Measurements from ENCODE around the gene CNTNAP5.

The CNTNAP5 gene

GRCh38 chr2:124662946-124663644, 638.0 kb downstream of the CNTNAP5 start:
- no peak overlapping the region for H3K4me3 Mint-ChIP-seq
- no peak overlapping the region for H3K27ac Mint-ChIP-seq
- H3K27me3 Mint-ChIP-seq (ENCODE audit: low read depth), result no peaks in the 10 kb centered on the region
- DNase-seq (ENCODE audit: low spot score), result no peak
- H3K36me3 Mint-ChIP-seq (ENCODE audit: low read depth), result no peaks in the 10 kb centered on the region
- peaks cover 32% of the 10 kb centered on the region for H3K9me3 Mint-ChIP-seq
- H3K4me1 Mint-ChIP-seq (ENCODE audit: low read depth), result no peaks in the 10 kb centered on the region

DNA sequence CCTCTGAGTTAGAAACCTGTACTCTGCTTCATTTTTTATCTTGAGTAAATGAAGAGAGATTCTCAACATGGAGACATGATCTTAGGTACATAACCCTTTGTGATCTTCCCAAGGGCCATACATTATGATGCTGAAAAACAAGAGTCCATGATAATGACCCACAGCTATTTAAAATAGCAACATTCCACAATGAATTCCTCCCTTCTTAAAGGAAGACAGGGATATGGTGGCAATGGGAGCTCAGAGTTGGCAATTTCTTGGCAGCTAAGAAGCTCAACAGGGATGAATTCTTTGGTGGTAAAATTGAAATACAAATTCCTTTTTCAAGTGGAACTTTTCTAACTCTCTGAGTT, 638.5 kb downstream of the CNTNAP5 start:
- no peak overlapping the region for H3K27ac Mint-ChIP-seq
- DNase-seq (ENCODE audit: low spot score), result no peak
- H3K36me3 Mint-ChIP-seq (ENCODE audit: low read depth), result no peaks in the 10 kb centered on the region
- H3K27me3 Mint-ChIP-seq (ENCODE audit: low read depth), result no peaks in the 10 kb centered on the region
- H3K4me1 Mint-ChIP-seq (ENCODE audit: low read depth), result no peaks in the 10 kb centered on the region
- no peak overlapping the region for H3K4me3 Mint-ChIP-seq
- peaks cover 27% of the 10 kb centered on the region for H3K9me3 Mint-ChIP-seq

DNA sequence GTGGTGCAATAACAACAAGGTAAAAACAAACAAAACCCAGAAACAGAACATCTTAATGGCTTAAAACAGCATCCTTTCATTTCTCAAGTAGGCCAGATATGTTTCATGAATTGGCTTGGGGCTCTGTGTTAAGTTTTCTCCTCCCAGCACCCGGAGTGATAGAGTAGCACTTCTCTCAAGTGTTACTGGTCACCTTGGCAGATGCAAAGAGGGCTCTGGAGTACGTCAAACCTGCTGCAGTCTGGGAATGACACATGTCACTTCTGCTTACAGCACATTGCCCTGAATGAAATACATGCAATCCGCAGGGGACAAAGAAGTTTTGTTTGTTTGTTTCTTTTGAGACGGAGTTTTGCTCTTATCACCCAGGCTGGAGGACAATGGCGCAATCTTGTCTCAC, 639.3 kb downstream of the CNTNAP5 start:
- Mint-ChIP-seq H3K4me3 (no peak overlapping the region), H3K4me1 (ENCODE audit: low read depth) (no peaks in the 10 kb centered on the region), H3K36me3 (ENCODE audit: low read depth) (no peaks in the 10 kb centered on the region), H3K9me3 (peaks cover 24% of the 10 kb centered on the region), H3K27me3 (ENCODE audit: low read depth) (no peaks in the 10 kb centered on the region), H3K27ac (no peak overlapping the region)
- no peak for DNase-seq (ENCODE audit: low spot score)

DNA sequence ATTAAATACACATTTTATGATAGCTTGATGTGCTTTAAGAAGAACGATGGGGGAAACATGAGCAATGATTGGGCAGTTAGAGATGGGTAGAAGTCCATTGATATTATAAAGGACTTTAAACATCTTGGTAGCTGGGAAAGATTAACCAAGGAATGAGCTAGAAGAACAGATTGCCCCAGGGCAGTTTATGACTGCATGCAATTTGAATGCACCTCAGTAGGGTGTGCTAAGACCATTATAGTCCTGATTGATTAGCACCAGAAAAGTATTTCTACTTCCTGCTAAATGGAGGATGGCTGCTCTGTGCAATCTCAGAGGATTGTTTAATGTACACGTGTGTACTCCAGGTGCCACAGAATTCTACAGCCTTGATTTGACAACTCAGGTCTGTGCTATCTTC, 641.9 kb downstream of the CNTNAP5 start:
- no peak for DNase-seq (ENCODE audit: low spot score)
- Mint-ChIP-seq H3K9me3 (peaks cover 30% of the 10 kb centered on the region), H3K36me3 (ENCODE audit: low read depth) (no peaks in the 10 kb centered on the region), H3K27ac (no peak overlapping the region), H3K4me1 (ENCODE audit: low read depth) (no peaks in the 10 kb centered on the region), H3K27me3 (ENCODE audit: low read depth) (no peaks in the 10 kb centered on the region), H3K4me3 (no peak overlapping the region)

DNA sequence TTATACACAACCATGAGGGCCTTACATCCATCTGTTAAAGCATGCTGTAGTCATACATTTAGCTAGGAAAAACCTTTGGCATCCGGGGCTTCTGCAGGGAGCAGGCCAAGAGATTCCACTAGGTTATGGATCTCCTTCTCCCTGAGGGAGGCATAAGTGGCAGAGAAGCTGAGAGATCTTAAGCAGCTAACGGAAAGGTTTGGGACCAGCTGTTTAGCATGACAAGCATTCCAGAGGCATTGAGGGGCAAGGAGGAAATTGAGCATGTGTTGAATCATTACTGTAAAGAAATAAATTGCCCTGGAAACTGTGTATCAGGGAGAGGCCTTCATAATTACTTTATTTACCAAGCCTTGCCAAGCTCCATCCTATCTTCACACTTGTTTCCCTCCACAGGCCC, 643.1 kb downstream of the CNTNAP5 start:
- no peaks in the 10 kb centered on the region for H3K4me1 Mint-ChIP-seq (ENCODE audit: low read depth)
- H3K4me3 Mint-ChIP-seq, result no peak overlapping the region
- no peaks in the 10 kb centered on the region for H3K36me3 Mint-ChIP-seq (ENCODE audit: low read depth)
- no peaks in the 10 kb centered on the region for H3K27me3 Mint-ChIP-seq (ENCODE audit: low read depth)
- H3K9me3 Mint-ChIP-seq, result peaks cover 27% of the 10 kb centered on the region
- no peak for DNase-seq (ENCODE audit: low spot score)
- H3K27ac Mint-ChIP-seq, result no peak overlapping the region

DNA sequence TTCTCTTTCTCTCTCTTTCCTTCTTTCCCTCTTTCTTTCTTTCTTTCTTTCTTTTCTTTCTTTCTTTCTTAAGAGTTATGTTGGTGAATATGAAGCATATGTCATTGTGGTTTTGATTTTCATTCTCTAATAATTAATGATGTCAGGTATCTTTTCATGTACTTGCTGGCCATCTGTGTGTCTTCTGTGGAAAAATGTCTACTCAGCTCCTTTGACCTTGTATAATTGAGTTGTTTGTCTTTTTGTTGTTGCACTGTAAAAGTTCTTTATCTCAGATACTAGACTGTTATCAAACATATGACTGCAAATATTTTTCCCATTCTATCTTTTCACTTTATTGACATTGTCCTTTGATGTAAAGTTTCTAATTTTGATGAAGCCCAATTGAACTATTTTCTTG, 645.1 kb downstream of the CNTNAP5 start:
- no peaks in the 10 kb centered on the region for H3K27me3 Mint-ChIP-seq (ENCODE audit: low read depth)
- no peak overlapping the region for H3K4me3 Mint-ChIP-seq

DNA sequence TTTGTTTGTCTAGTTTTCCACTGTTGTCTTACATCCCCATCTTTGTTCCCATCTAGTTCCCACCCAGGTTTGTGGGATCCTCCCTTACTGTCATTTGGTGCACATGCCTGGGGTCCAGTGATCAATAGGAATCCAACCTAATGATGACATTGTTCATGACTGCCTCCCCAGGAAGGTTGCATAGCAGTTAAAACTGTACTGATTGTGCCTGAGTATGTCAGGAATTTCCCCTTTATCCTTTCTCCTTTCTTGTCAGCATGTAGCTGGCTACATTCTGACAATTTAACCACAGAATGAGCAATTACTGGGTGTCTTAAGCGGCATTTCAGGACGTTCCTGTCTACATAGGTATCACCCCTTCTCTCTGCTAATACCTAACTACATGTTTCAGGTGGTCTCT, 653.0 kb downstream of the CNTNAP5 start:
- no peaks in the 10 kb centered on the region for H3K36me3 Mint-ChIP-seq (ENCODE audit: low read depth)
- no peak for DNase-seq (ENCODE audit: low spot score)
- H3K4me3 Mint-ChIP-seq, result no peak overlapping the region
- H3K27ac Mint-ChIP-seq, result no peak overlapping the region
- no peaks in the 10 kb centered on the region for H3K27me3 Mint-ChIP-seq (ENCODE audit: low read depth)
- no peaks in the 10 kb centered on the region for H3K4me1 Mint-ChIP-seq (ENCODE audit: low read depth)
- H3K9me3 Mint-ChIP-seq, result peaks cover 36% of the 10 kb centered on the region

More for the DNA sequence above, 645.1 kb downstream of the CNTNAP5 start:
- no peak overlapping the region for H3K27ac Mint-ChIP-seq
- peaks cover 28% of the 10 kb centered on the region for H3K9me3 Mint-ChIP-seq
- no peaks in the 10 kb centered on the region for H3K36me3 Mint-ChIP-seq (ENCODE audit: low read depth)
- no peaks in the 10 kb centered on the region for H3K4me1 Mint-ChIP-seq (ENCODE audit: low read depth)
- DNase-seq (ENCODE audit: low spot score), result no peak

DNA sequence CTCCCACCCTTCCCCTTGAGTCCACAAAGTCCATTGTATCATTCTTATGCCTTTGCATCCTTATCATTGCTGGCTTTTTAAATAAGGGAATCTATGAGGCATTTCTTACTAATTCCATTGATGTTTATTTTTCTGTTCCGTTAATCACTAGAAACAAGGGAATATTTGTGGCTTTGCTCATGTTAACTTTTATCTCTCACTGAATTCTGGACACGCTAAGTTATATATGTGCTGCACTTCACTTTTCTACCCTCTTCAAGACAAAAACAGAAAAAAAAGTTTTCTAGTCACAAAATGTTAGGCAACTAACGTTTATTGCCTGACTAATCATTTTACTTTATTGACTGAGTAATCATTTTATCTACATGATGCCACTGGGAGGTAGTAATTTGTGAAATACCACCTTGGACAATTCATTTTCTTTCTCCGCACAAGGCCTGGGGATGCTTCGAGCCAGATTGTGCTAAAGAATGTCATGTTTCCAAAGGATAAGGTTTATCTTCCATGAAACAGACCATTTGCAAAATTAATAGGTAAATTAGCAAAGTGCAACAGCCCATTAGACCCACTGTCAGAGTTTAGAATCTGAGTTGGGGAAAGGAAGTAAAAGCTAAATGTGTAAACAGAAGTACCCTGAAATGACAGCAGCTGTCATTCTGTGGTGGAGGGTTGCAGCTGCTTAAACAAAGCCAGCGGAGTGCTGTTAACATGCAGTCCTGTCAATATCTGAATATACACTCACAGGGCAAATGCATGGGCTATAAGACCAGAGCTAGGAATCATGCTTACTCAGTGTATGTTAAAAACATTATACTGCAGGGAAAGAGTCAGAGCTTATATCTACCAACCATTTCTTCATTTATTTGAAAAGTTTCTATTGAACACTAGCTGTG, 658.7 kb downstream of the CNTNAP5 start:
- no peaks in the 10 kb centered on the region for H3K4me1 Mint-ChIP-seq (ENCODE audit: low read depth)
- H3K27me3 Mint-ChIP-seq (ENCODE audit: low read depth), result no peaks in the 10 kb centered on the region
- no peaks in the 10 kb centered on the region for H3K36me3 Mint-ChIP-seq (ENCODE audit: low read depth)
- H3K9me3 Mint-ChIP-seq, result peaks cover 46% of the 10 kb centered on the region
- no peak overlapping the region for H3K27ac Mint-ChIP-seq
- no peak for DNase-seq (ENCODE audit: low spot score)
- no peak overlapping the region for H3K4me3 Mint-ChIP-seq

DNA sequence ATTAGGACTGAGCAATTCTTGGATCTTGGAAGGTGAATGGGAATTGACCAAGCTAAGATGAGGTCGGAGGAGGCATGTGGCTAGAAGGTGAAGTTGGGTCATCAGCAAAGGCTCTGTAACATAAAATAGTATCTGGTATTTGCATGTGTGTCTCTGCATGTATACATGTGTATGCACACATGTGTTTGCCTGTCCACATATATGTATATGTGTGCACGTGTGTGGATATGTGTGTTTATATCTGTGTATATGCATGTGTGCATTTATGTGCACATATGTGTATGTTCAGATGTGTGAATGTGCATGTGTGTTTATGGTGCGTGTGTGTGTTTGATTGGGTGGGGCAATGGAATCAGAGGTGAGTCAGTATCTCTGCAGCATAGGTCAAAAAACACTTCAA, 664.3 kb downstream of the CNTNAP5 start:
- H3K27ac Mint-ChIP-seq, result no peak overlapping the region
- no peaks in the 10 kb centered on the region for H3K4me1 Mint-ChIP-seq (ENCODE audit: low read depth)
- no peaks in the 10 kb centered on the region for H3K36me3 Mint-ChIP-seq (ENCODE audit: low read depth)
- DNase-seq (ENCODE audit: low spot score), result no peak
- H3K4me3 Mint-ChIP-seq, result no peak overlapping the region
- peaks cover 52% of the 10 kb centered on the region for H3K9me3 Mint-ChIP-seq
- H3K27me3 Mint-ChIP-seq (ENCODE audit: low read depth), result no peaks in the 10 kb centered on the region

DNA sequence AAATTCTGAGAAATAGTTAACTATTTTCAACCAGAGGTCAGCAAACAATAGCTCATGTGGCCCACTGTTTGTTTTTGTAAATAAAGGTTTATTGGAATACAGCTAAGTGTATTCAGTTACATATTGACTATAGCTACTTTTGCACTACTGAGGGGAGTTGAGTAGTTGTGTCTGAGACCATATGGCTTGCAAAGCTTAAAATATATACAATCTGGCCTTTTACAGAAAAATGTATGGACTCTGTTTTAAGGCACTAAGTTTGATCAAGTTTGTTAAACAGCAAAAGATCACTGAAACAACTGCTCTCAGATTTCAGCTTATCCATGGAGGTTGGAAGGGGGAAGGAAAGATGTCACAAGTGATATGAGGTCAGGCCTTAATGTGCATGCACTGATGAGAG, 667.1 kb downstream of the CNTNAP5 start:
- H3K4me3 Mint-ChIP-seq, result no peak overlapping the region
- no peaks in the 10 kb centered on the region for H3K4me1 Mint-ChIP-seq (ENCODE audit: low read depth)
- H3K36me3 Mint-ChIP-seq (ENCODE audit: low read depth), result no peaks in the 10 kb centered on the region
- H3K9me3 Mint-ChIP-seq, result peaks cover 39% of the 10 kb centered on the region
- no peak overlapping the region for H3K27ac Mint-ChIP-seq
- no peak for DNase-seq (ENCODE audit: low spot score)
- no peaks in the 10 kb centered on the region for H3K27me3 Mint-ChIP-seq (ENCODE audit: low read depth)

- no peaks in the 10 kb centered on the region for H3K36me3 Mint-ChIP-seq (ENCODE audit: low read depth)
- no peak for DNase-seq (ENCODE audit: low spot score)
- no peaks in the 10 kb centered on the region for H3K27me3 Mint-ChIP-seq (ENCODE audit: low read depth)
- H3K27ac Mint-ChIP-seq, result no peak overlapping the region
- H3K9me3 Mint-ChIP-seq, result peaks cover 35% of the 10 kb centered on the region
- no peaks in the 10 kb centered on the region for H3K4me1 Mint-ChIP-seq (ENCODE audit: low read depth)
- no peak overlapping the region for H3K4me3 Mint-ChIP-seq
These were observed 667.6 kb downstream of the CNTNAP5 start for GRCh38 chr2:124692707-124693106.

- Mint-ChIP-seq H3K4me3 (no peak overlapping the region), H3K27ac (no peak overlapping the region), H3K9me3 (peaks cover 34% of the 10 kb centered on the region)
These were observed 668.1 kb downstream of the CNTNAP5 start for GRCh38 chr2:124693156-124693555.

DNA sequence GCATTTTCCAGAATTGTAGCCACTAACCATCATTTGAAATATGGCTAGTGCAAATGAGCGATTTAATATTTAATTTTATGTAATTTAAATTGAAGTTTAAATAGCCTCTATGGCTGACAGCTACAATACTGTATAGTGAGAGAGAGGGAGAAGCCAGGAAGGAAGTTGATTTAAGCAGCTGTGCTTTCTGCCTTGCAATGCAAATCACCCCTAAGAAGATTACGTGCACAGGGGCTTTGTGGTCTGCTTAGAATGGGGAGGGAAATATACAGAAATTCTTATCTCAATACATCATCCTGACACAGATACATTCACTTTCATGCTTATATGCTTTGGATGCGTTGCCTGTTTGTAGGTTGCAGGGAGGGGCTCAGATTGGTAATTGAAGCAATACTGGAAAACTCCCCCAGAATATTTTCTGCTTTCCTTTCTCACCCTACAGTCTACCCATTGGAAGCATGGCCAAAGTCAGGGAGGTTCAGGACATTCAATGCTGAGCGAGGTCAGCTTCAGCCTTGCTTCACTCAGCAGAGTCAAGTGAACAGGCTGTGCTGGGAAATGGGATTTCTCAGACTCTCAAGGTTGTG, 674.0 kb downstream of the CNTNAP5 start:
- Mint-ChIP-seq H3K36me3 (ENCODE audit: low read depth) (no peaks in the 10 kb centered on the region), H3K4me1 (ENCODE audit: low read depth) (no peaks in the 10 kb centered on the region), H3K4me3 (no peak overlapping the region), H3K27me3 (ENCODE audit: low read depth) (no peaks in the 10 kb centered on the region), H3K9me3 (peaks cover 20% of the 10 kb centered on the region), H3K27ac (no peak overlapping the region)
- DNase-seq (ENCODE audit: low spot score), result no peak

More at GRCh38 chr2:124693156-124693555, 668.1 kb downstream of the CNTNAP5 start:
- Mint-ChIP-seq H3K36me3 (ENCODE audit: low read depth) (no peaks in the 10 kb centered on the region), H3K4me1 (ENCODE audit: low read depth) (no peaks in the 10 kb centered on the region), H3K27me3 (ENCODE audit: low read depth) (no peaks in the 10 kb centered on the region)
- no peak for DNase-seq (ENCODE audit: low spot score)

GRCh38 chr2:124702777-124703176, 677.7 kb downstream of the CNTNAP5 start:
- no peak overlapping the region for H3K27ac Mint-ChIP-seq
- peaks cover 21% of the 10 kb centered on the region for H3K9me3 Mint-ChIP-seq
- DNase-seq (ENCODE audit: low spot score), result no peak
- no peaks in the 10 kb centered on the region for H3K4me1 Mint-ChIP-seq (ENCODE audit: low read depth)
- H3K4me3 Mint-ChIP-seq, result no peak overlapping the region
- H3K27me3 Mint-ChIP-seq (ENCODE audit: low read depth), result no peaks in the 10 kb centered on the region
- H3K36me3 Mint-ChIP-seq (ENCODE audit: low read depth), result no peaks in the 10 kb centered on the region
